H1 (cell line): Measurements from ENCODE around the gene PPP1R7. TPM values are rescaled to one million over a fixed set of nuclear protein-coding genes. Genes with fewer than 3 reads are reported as not detected.

ENCODE experiments used
- POLR2AphosphoS5 ChIP-seq: IDR thresholded peaks from 2 replicates; pipeline ENCODE4 v1.6.1; 2011; ENCODE audit warnings: low read depth, low read length
- polyA plus RNA-seq, 7 experiments: library from polyadenylated mRNA; depleted of rRNA in 3 of 7; stranded (reverse) in 5 of 7; unstranded in 2 of 7; fragments of >200 nt in 5 of 7; fragments of 200-250 nt in 2 of 7; gene quantifications; 1 replicate in 5 of 7; 2 replicates in 1 of 7; 4 replicates in 1 of 7; pipeline versions ENCODE4 v1.2.1 to v1.2.3, GENCODE V29; 2011 to 2013; ENCODE audit warnings: missing spikeins in 2 of 7, mixed read lengths in 2 of 7
- total RNA-seq: library from RNA; stranded (reverse); fragmentation: NEBNext Ultra II Directional; extraction: Animal tissue kit (Norgen Biotek cat#: 25700); gene quantifications from 2 replicates; pipeline ENCODE4 v1.2.1, GENCODE V29; 2021

Gene PPP1R7
- total and polyA plus RNA-seq, 2 of the 8 experiments (the other 6 are each of a cell fraction or from before 2014, with no cell fraction given), result 22.2 to 64.0 TPM

- no peak for TF ChIP-seq POLR2AphosphoS5
Measured at GRCh38 chr2:241183221-241183620, 33.0 kb downstream of the PPP1R7 start (continued).
